ENCODE measurements around the gene IFNAR2.

The IFNAR2 gene

GRCh38 chr21:33229784-33230544 is at the start of gene IFNAR2:
TSS of gene IFNAR2 (plus strand) at chr21:33229938. CDS start at chr21:33241923, 11,985 bp downstream.
- TF ChIP-seq POLR2A (IDR thresholded peaks at IDR 0.05; ENCODE audit: low read length) (peak; percentile 47), GATA1 (IDR thresholded peaks at IDR 0.05; ENCODE audit: low read depth, low read length) (no peak)
- peak; percentile 76 to 81 for DNase-seq

- DNase-seq: no peak
- TF ChIP-seq POLR2A (IDR thresholded peaks at IDR 0.05; ENCODE audit: low read length) (no peak), GATA1 (IDR thresholded peaks at IDR 0.05; ENCODE audit: low read depth, low read length) (no peak)
Observed at GRCh38 chr21:33185852-33186251, 43.9 kb upstream of the IFNAR2 start.

- TF ChIP-seq GATA1 (IDR thresholded peaks at IDR 0.05; ENCODE audit: low read depth, low read length) (no peak), POLR2A (IDR thresholded peaks at IDR 0.05; ENCODE audit: low read length) (no peak)
- no peak for DNase-seq
Observed at GRCh38 chr21:33187276-33187675, 42.5 kb upstream of the IFNAR2 start.

GRCh38 chr21:33189237-33189636 is 40.5 kb upstream of the IFNAR2 start:
- DNase-seq: no peak
- TF ChIP-seq POLR2A (IDR thresholded peaks at IDR 0.05; ENCODE audit: low read length) (no peak), GATA1 (IDR thresholded peaks at IDR 0.05; ENCODE audit: low read depth, low read length) (no peak)

GRCh38 chr21:33189824-33190223 is 39.9 kb upstream of the IFNAR2 start:
- TF ChIP-seq POLR2A (IDR thresholded peaks at IDR 0.05; ENCODE audit: low read length) (no peak), GATA1 (IDR thresholded peaks at IDR 0.05; ENCODE audit: low read depth, low read length) (no peak)

DNA sequence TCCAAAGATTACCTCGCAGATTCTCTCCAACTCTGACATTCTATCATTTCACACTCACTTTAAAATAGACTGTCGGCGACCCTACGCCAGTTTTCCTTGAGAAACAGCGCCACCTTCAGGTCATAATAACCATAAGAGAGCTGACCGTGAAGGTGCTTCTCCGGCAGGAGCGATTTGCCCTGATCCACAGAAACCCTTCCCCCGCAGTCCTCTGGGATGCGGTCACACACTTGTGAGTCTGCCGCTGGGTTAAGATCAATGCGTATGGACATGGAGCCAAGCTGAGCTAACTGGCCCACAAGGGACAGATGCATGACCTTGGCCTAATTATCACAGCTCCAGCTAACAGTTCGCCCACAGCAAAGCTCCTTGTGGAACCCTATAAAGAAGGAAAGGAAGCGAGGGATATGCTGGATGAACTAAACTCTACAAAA is 32.8 kb upstream of the IFNAR2 start:
- peak; percentile 71 to 83 for DNase-seq
- TF ChIP-seq GATA1 (IDR thresholded peaks at IDR 0.05; ENCODE audit: low read depth, low read length) (no peak), POLR2A (IDR thresholded peaks at IDR 0.05; ENCODE audit: low read length) (no peak)

More at GRCh38 chr21:33189824-33190223, 39.9 kb upstream of the IFNAR2 start:
- no peak for DNase-seq

DNA sequence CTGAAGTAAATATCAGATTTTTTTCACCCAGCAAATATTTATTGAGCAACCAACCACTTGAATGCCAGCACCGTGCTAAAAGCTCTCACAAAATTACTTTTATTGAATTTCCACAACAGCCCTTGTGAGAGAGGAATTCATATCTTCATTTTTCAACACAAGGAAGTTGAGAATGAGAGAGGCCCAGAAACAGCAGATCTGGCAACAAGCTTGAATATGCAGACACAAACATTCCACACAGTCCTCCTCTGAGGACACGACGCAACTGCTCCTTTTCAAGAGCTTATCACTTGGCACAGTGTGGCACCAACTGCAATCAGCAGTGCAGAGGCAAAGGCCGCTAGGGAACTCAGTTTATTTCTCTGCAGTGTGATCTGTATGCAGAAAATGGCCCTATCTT is 32.2 kb upstream of the IFNAR2 start:
- peak; percentile 32 for TF ChIP-seq POLR2A (IDR thresholded peaks at IDR 0.05; ENCODE audit: low read length)
- no peak for TF ChIP-seq GATA1 (IDR thresholded peaks at IDR 0.05; ENCODE audit: low read depth, low read length)

DNA sequence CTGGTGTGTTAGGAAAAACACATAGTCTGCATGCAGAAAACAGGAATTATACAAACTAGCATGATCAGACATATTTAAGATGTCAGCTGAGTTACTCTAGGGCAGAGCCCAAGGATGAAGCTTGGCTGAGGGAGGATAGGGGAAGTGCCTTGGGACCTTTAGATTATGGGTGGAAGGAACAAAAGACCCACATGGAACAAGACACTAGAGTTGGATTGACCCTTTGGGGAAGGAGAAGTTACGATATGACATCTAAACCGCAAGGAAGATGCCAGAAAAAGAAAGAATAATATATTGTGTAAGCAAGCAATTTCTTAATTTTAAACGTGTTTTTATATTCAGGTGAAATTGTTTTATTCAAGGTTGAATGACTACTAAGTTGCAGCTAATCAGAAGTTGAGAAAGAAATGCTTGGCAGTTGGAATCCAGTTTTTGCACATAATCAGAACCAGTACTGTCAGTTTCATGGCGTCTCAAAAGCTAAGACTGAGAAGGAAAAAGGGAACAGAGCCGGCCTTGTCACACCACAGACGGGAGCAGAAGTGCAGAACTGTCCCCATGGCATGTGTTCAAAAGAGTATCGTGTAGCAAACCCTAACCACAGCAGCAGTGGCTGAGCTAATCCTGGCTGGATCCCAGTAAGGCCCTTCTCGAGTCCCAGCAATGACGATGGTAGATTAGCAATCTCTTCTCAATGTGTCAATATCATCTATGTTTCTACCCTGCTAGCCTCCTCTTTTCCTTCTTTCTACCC is 31.2 kb upstream of the IFNAR2 start:
- TF ChIP-seq GATA1 (IDR thresholded peaks at IDR 0.05; ENCODE audit: low read depth, low read length) (no peak), POLR2A (IDR thresholded peaks at IDR 0.05; ENCODE audit: low read length) (no peak)
- DNase-seq: peak in 1 of 2 experiments; percentile 11

More for the DNA sequence above, 32.2 kb upstream of the IFNAR2 start:
- DNase-seq: peak; percentile 20 to 66

DNA sequence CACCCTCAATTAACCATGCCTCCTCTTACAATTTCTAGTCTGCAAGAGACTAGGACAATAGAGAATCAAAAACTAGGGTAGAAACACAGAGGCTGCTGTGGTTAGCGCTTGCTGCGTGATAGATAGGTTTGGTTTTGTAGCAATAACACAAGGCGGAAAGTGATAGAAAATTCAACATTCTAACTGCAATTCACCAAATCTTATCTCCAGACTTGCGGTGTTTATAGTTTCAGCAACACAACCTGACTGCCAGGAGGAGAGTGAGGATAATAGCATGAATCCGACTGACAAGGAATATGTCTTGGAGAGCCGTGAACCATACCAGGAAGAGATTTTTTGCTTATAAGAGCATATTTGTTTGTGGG is 30.7 kb upstream of the IFNAR2 start:
- TF ChIP-seq GATA1 (IDR thresholded peaks at IDR 0.05; ENCODE audit: low read depth, low read length) (no peak), POLR2A (IDR thresholded peaks at IDR 0.05; ENCODE audit: low read length) (no peak)
- no peak for DNase-seq

- TF ChIP-seq POLR2A (IDR thresholded peaks at IDR 0.05; ENCODE audit: low read length): no peak
- TF ChIP-seq GATA1 (IDR thresholded peaks at IDR 0.05; ENCODE audit: low read depth, low read length): no peak
- DNase-seq: peak; percentile 87 to 93
Observed at GRCh38 chr21:33199516-33200217, 30.1 kb upstream of the IFNAR2 start.

GRCh38 chr21:33201956-33202355 is 27.8 kb upstream of the IFNAR2 start:
- TF ChIP-seq POLR2A (IDR thresholded peaks at IDR 0.05; ENCODE audit: low read length) (no peak), GATA1 (IDR thresholded peaks at IDR 0.05; ENCODE audit: low read depth, low read length) (no peak)
- no peak for DNase-seq

DNA sequence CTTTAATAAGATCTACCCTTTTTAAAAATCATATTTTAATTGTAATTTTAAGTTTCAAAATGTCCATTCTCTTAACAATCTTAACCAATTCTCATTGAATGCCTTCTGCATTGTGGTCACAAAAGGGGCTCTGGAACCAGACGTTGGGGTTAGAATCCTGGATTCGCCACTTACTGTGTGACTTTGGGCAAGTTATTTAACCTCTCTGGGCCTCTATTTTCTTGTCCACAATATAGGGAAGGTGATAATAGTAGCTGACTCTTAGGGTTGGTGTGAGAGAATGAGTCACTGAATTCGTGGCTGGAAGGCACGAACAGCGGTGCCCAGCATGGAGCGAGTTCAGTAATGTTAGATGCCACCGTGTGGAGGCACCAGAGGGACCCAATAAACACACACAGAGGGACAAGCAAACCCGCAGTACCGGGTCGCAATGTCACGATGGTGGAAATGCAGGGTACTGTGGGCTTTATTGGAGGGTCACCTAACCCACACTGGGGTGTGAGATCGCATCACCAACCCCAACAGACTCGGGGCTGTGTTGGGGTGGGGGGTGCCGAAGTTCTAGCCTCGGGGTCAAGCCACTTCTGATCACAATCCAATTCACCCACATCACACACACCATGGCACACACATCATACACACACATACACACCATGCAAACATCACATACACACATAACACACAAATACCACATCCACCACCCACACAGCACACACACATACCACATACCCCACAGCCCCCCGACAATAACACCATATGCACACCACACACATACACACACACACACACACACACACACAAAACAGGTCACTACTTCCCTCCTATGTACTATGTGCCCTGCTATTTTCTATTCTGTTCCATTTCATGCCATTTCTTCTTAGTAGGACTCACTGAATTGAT is 27.0 kb upstream of the IFNAR2 start:
- TF ChIP-seq POLR2A (IDR thresholded peaks at IDR 0.05; ENCODE audit: low read length): no peak
- no peak for TF ChIP-seq GATA1 (IDR thresholded peaks at IDR 0.05; ENCODE audit: low read depth, low read length)
- DNase-seq: no peak

DNA sequence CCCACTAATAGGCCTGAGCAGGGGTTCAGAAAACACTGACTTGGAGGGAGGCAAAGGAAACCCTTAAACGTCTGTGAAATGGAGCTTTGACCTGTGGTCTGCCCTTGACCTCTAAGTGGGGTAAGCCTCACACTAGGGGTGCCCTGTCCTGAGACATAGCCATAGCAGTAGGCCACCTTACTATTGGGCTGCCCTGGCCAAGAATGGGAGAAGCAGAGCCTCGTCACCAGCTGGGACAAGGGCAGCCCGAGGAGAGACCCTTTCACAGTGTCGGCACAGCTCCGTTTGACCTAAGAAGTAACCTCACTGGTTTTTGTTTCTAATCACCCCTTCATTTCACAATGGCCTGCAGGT is 26.4 kb upstream of the IFNAR2 start:
- no peak for DNase-seq
- TF ChIP-seq GATA1 (IDR thresholded peaks at IDR 0.05; ENCODE audit: low read depth, low read length) (no peak), POLR2A (IDR thresholded peaks at IDR 0.05; ENCODE audit: low read length) (no peak)
